ENCODE results near the gene DACH1.

- TF ChIP-seq CTCF (IDR thresholded peaks at IDR 0.05; ENCODE audit: insufficient read depth, low read length) (no peak), POLR2AphosphoS5 (IDR thresholded peaks at IDR 0.05; ENCODE audit: low read depth) (no peak), GABPA (IDR thresholded peaks at IDR 0.05; ENCODE audit: low read depth) (no peak)
- TF ChIP-seq, protein P1, sequence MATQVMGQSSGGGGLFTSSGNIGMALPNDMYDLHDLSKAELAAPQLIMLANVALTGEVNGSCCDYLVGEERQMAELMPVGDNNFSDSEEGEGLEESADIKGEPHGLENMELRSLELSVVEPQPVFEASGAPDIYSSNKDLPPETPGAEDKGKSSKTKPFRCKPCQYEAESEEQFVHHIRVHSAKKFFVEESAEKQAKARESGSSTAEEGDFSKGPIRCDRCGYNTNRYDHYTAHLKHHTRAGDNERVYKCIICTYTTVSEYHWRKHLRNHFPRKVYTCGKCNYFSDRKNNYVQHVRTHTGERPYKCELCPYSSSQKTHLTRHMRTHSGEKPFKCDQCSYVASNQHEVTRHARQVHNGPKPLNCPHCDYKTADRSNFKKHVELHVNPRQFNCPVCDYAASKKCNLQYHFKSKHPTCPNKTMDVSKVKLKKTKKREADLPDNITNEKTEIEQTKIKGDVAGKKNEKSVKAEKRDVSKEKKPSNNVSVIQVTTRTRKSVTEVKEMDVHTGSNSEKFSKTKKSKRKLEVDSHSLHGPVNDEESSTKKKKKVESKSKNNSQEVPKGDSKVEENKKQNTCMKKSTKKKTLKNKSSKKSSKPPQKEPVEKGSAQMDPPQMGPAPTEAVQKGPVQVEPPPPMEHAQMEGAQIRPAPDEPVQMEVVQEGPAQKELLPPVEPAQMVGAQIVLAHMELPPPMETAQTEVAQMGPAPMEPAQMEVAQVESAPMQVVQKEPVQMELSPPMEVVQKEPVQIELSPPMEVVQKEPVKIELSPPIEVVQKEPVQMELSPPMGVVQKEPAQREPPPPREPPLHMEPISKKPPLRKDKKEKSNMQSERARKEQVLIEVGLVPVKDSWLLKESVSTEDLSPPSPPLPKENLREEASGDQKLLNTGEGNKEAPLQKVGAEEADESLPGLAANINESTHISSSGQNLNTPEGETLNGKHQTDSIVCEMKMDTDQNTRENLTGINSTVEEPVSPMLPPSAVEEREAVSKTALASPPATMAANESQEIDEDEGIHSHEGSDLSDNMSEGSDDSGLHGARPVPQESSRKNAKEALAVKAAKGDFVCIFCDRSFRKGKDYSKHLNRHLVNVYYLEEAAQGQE (IDR thresholded peaks at IDR 0.05; ENCODE audit: insufficient replicate concordance, low read depth) = no peak
These were observed 264.7 kb downstream of the DACH1 start for GRCh38 chr13:71602344-71602743.
